Left lung (tissue), 14 donors: ENCODE measurements around the gene MED14. TPM values are rescaled to one million over a fixed set of nuclear protein-coding genes. Genes with fewer than 3 reads are reported as not detected.
"Not testable (repeated sequence)": the region's sequence is repeated elsewhere in the genome, so short reads cannot be mapped to it uniquely, and the experiment has no call there.

Source experiments
- ATAC-seq: fragments of 200-7000 bp; cut with Tn5 transposase; one replicate; pipeline ENCODE4 v1.9.1; 2020; ENCODE audit warnings: moderate library complexity
- DNase-seq, 4 donors: peaks; one replicate each; pipeline ENCODE4 v3.0.0-alpha.2; 2013 to 2020
- H3K27ac ChIP-seq, 2 donors: fragments of 200-600 bp; sonication (generic) in 1 of 2; one replicate each; pipeline versions ENCODE4 v1.5.0 to v1.8.0; 2020 to 2021
- H3K27me3 ChIP-seq, 2 donors: fragments of 200-600 bp; sonication (generic) in 1 of 2; one replicate each; pipeline versions ENCODE4 v1.5.0 to v1.8.0; 2020 to 2021
- H3K36me3 ChIP-seq, 2 donors: fragments of 200-600 bp; sonication (generic) in 1 of 2; one replicate each; pipeline versions ENCODE4 v1.5.0 to v1.8.0; 2020 to 2021
- H3K4me1 ChIP-seq, 2 donors: fragments of 200-600 bp; one replicate each; pipeline ENCODE4 v1.8.0; 2021
- H3K4me3 ChIP-seq, 2 donors: fragments of 200-600 bp; sonication (generic) in 1 of 2; one replicate each; pipeline versions ENCODE4 v1.5.0 to v1.8.0; 2020 to 2021; ENCODE audit warnings: mild to moderate bottlenecking in 1 of 2
- H3K9me3 ChIP-seq, 2 donors: fragments of 200-600 bp; sonication (generic) in 1 of 2; one replicate each; pipeline versions ENCODE4 v1.5.0 to v1.8.0; 2020 to 2021
- CTCF ChIP-seq, 2 donors: fragments of 200-600 bp; sonication (generic) in 1 of 2; IDR thresholded peaks; one replicate each; pipeline versions ENCODE4 v1.5.0 to v1.8.0; 2021; ENCODE audit warnings: antibody characterized with exemption in 2 of 2
- intact Hi-C, 2 donors: fragments of 100-400 bp; cut with DNase I; formaldehyde crosslinking; loops; one replicate each; pipeline versions ENCODE4 v1.11.2 to v1.14.2; 2022
- long read RNA-seq, 12 donors: library from polyadenylated mRNA in 2 of 12; unstranded in 2 of 12; transcript quantifications; one replicate each; pipeline ENCODE4 v2.0.0 and lab custom pipeline, GENCODE V29; 2019 to 2026
- polyA plus RNA-seq, 6 donors: library from polyadenylated mRNA; unstranded; fragments of 120-200 nt; gene quantifications; one replicate each; pipeline ENCODE4 v1.2.1, GENCODE V29; 2013; ENCODE audit not compliant: insufficient read length in 6 of 6
- total RNA-seq, 2 donors: library from RNA; stranded (reverse); fragmentation: NEBNext Ultra II Directional; extraction: Animal tissue kit (Norgen Biotek cat#: 25700); gene quantifications; one replicate each; pipeline ENCODE4 v1.2.1, GENCODE V29; 2021
- donor health status: DM: no; HTN: yes; CAD: no.
- donor health status: DM: no; HTN: no; CAD: no.

The MED14 gene
- 10 to 100 TPM; 44.6 to 45.9 TPM for total RNA-seq
- polyA plus RNA-seq, result 10 to 100 TPM; 55.8 to 67.2 (median 59.2) TPM
- long read RNA-seq, donor 1, partial matches to known transcripts, result 6 of 8 reads
- long read RNA-seq, donor 1, other reads (novel, unspliced or antisense), result 0 of 8 reads
- long read RNA-seq, donor 2, partial matches to known transcripts, result 0 of 1 reads
- long read RNA-seq, donor 2, other reads (novel, unspliced or antisense), result 0 of 1 reads
- long read RNA-seq, donor 3, result 0 reads
- long read RNA-seq, donor 4, partial matches to known transcripts, result 1 of 1 reads
- long read RNA-seq, donor 4, other reads (novel, unspliced or antisense), result 0 of 1 reads
- long read RNA-seq, donor 5, result 0 reads
- long read RNA-seq, donor 6, full-length matches to known transcripts, result 1 of 1 reads
- long read RNA-seq, donor 6, partial matches to known transcripts, result 0 of 1 reads
- long read RNA-seq, donor 6, other reads (novel, unspliced or antisense), result 0 of 1 reads
- long read RNA-seq, donor 7, result 0 reads
- long read RNA-seq, donor 8, result 0 reads
- long read RNA-seq, donor 9, result 0 reads
- long read RNA-seq, donor 10, result 0 reads
- long read RNA-seq, donor 11, result 0 reads
- long read RNA-seq, donor 12, partial matches to known transcripts, result 0 of 1 reads
- long read RNA-seq, donor 12, other reads (novel, unspliced or antisense), result 0 of 1 reads

GRCh38 chrX:40735325-40736169 lies at the start of gene MED14:
TSS of gene MED14 (minus strand) at chrX:40735542. CDS start at chrX:40735412, 130 bp downstream.
- DNase-seq (peak; percentile 90 to 93 (median 91)), ATAC-seq (peak; percentile 98)
- Histone ChIP-seq H3K4me1 (peaks cover 0 to 25% of the 10 kb centered on the region in 2 donors), H3K4me3 (peak within 1 kb of the TSS; percentile 65 to 91), H3K27me3 (no peaks in the 10 kb centered on the region), H3K9me3 (no peaks in the 10 kb centered on the region), H3K36me3 (no peaks in the 10 kb centered on the region), H3K27ac (peak within 1 kb of the TSS; percentile 93 to 97)
- intact Hi-C loops, result no loop called here
- TF ChIP-seq CTCF (IDR thresholded peaks at IDR 0.05), result peak in 1 of 2 donors; percentile 43

- DNase-seq (no peak), ATAC-seq (peak; percentile 46)
- H3K27me3 ChIP-seq, result no peaks in the 10 kb centered on the region
- no peaks in the 10 kb centered on the region for H3K36me3 ChIP-seq
- no peaks in the 10 kb centered on the region for H3K4me1 ChIP-seq
- no peak overlapping the region for H3K4me3 ChIP-seq
- no peak for TF ChIP-seq CTCF (IDR thresholded peaks at IDR 0.05)
- no peak overlapping the region for H3K27ac ChIP-seq
- intact Hi-C loops, result no loop called here
- no peaks in the 10 kb centered on the region for H3K9me3 ChIP-seq
These were observed 49.3 kb upstream of the MED14 start for GRCh38 chrX:40784516-40785151.

- intact Hi-C loops, H3K9me3 ChIP-seq, ATAC-seq, H3K27ac ChIP-seq, DNase-seq, H3K4me1 ChIP-seq, H3K4me3 ChIP-seq, H3K27me3 ChIP-seq, H3K36me3 ChIP-seq: not testable (repeated sequence)
These were observed 47.4 kb upstream of the MED14 start for GRCh38 chrX:40782644-40783259.

GRCh38 chrX:40780951-40781350 lies 45.6 kb upstream of the MED14 start:
- Histone ChIP-seq H3K27ac (no peak overlapping the region), H3K4me1 (no peaks in the 10 kb centered on the region), H3K9me3 (no peaks in the 10 kb centered on the region), H3K36me3 (no peaks in the 10 kb centered on the region), H3K4me3 (no peak overlapping the region), H3K27me3 (no peaks in the 10 kb centered on the region)
- ATAC-seq, result no peak
- no peak for DNase-seq
- intact Hi-C loops, result no loop called here
- no peak for TF ChIP-seq CTCF (IDR thresholded peaks at IDR 0.05)

- intact Hi-C loops, result no loop called here
- Histone ChIP-seq H3K4me1 (no peaks in the 10 kb centered on the region), H3K4me3 (no peak overlapping the region), H3K9me3 (no peaks in the 10 kb centered on the region), H3K27ac (no peak overlapping the region), H3K27me3 (no peaks in the 10 kb centered on the region), H3K36me3 (no peaks in the 10 kb centered on the region)
- TF ChIP-seq CTCF (IDR thresholded peaks at IDR 0.05), result no peak
- no peak for ATAC-seq
- DNase-seq, result no peak
These were observed 44.7 kb upstream of the MED14 start for GRCh38 chrX:40780082-40780481.
